DOHH2 (cell line): ENCODE measurements around the gene STPG4.

ENCODE experiments used
- H3F3A ChIP-seq: fragments of 200-600 bp; sonication (generic), shearing (Covaris generic); 2 replicates; pipeline ENCODE4 v1.6.0; 2016; ENCODE audit warnings: antibody characterized with exemption, mild to moderate bottlenecking; ENCODE audit not compliant: control insufficient read depth, insufficient read depth
- H3K27ac ChIP-seq: fragments of 200-600 bp; sonication (generic); 2 replicates; pipeline ENCODE4 v1.5.1; 2014; ENCODE audit warnings: low read depth, mild to moderate bottlenecking, low read length, moderate library complexity
- H3K27me3 ChIP-seq: fragments of 200-600 bp; sonication (generic); 2 replicates; pipeline ENCODE4 v1.6.1; 2014; ENCODE audit warnings: mild to moderate bottlenecking, low read length, mixed read lengths; ENCODE audit not compliant: control insufficient read depth
- H3K36me3 ChIP-seq: fragments of 200-600 bp; sonication (generic); 2 replicates; pipeline ENCODE4 v1.6.1; 2014; ENCODE audit warnings: mild to moderate bottlenecking, low read length, moderate library complexity, mixed read lengths; ENCODE audit not compliant: control insufficient read depth
- H3K4me1 ChIP-seq: fragments of 200-600 bp; sonication (generic); 2 replicates; pipeline ENCODE4 v1.6.1; 2014; ENCODE audit warnings: mild to moderate bottlenecking, low read length, mixed read lengths; ENCODE audit not compliant: control insufficient read depth
- H3K4me2 ChIP-seq: fragments of 200-600 bp; sonication (generic); 2 replicates; pipeline ENCODE4 v1.6.0; 2014; ENCODE audit warnings: mild to moderate bottlenecking, low read length, moderate library complexity
- H3K4me3 ChIP-seq: fragments of 200-600 bp; sonication (generic); 2 replicates; pipeline ENCODE4 v1.5.1; 2014; ENCODE audit warnings: mild to moderate bottlenecking, low read length, mixed read lengths
- H3K79me2 ChIP-seq: fragments of 200-600 bp; sonication (generic); 2 replicates; pipeline ENCODE4 v1.6.1; 2014; ENCODE audit warnings: mild to moderate bottlenecking, low read length, mixed read lengths; ENCODE audit not compliant: control insufficient read depth
- H3K9me2 ChIP-seq: fragments of 200-600 bp; sonication (generic); replicated peaks from 2 replicates; pipeline ENCODE4 v1.6.1; 2014; ENCODE audit warnings: mild to moderate bottlenecking, low read length, mixed read lengths; ENCODE audit not compliant: control insufficient read depth
- H3K9me3 ChIP-seq: fragments of 200-600 bp; sonication (generic); 2 replicates; pipeline ENCODE4 v1.6.1; 2014; ENCODE audit warnings: antibody characterized with exemption, low read length, mixed read lengths; ENCODE audit not compliant: control insufficient read depth, insufficient read depth
- H4K20me1 ChIP-seq: fragments of 200-600 bp; sonication (generic); 2 replicates; pipeline ENCODE4 v1.6.0; 2014; ENCODE audit warnings: low read depth, mild to moderate bottlenecking, antibody characterized with exemption, low read length, moderate library complexity; ENCODE audit not compliant: control insufficient read depth, insufficient read depth
- CTCF ChIP-seq: fragments of 200-600 bp; sonication (generic); IDR thresholded peaks from one replicate; pipeline ENCODE4 v1.5.1; 2014; ENCODE audit warnings: antibody characterized with exemption, mild to moderate bottlenecking, low read depth, low read length; ENCODE audit not compliant: poor library complexity, severe bottlenecking
- EZH2phosphoT487 ChIP-seq: fragments of 200-600 bp; sonication (generic); IDR thresholded peaks from 2 replicates; pipeline ENCODE4 v1.6.1; 2017; ENCODE audit warnings: borderline replicate concordance, mild to moderate bottlenecking, antibody characterized with exemption, low read length, moderate library complexity, mixed read lengths

Gene STPG4

GRCh38 chr2:47095349-47096020, 59.6 kb downstream of the STPG4 start:
- Histone ChIP-seq H3K9me2 (no peaks in the 10 kb centered on the region), H3K4me3 (no peak overlapping the region), H4K20me1 (no peaks in the 10 kb centered on the region), H3K9me3 (no peaks in the 10 kb centered on the region), H3K4me2 (no peak overlapping the region), H3K27ac (no peak overlapping the region), H3K36me3 (no peaks in the 10 kb centered on the region), H3K79me2 (no peaks in the 10 kb centered on the region), H3K27me3 (no peaks in the 10 kb centered on the region; the same call in 1 of the 2 replicates), H3K4me1 (no peaks in the 10 kb centered on the region), H3F3A (no peaks in the 10 kb centered on the region)
- no peak for TF ChIP-seq EZH2phosphoT487
- TF ChIP-seq CTCF, result no peak

GRCh38 chr2:47094511-47095142, 60.5 kb downstream of the STPG4 start:
- Histone ChIP-seq H3K27me3 (no peaks in the 10 kb centered on the region; the same call in 1 of the 2 replicates), H3F3A (no peaks in the 10 kb centered on the region), H3K4me2 (no peak overlapping the region), H3K36me3 (no peaks in the 10 kb centered on the region), H3K9me3 (no peaks in the 10 kb centered on the region), H3K4me1 (no peaks in the 10 kb centered on the region), H4K20me1 (no peaks in the 10 kb centered on the region), H3K27ac (no peak overlapping the region), H3K79me2 (no peaks in the 10 kb centered on the region), H3K9me2 (no peaks in the 10 kb centered on the region), H3K4me3 (no peak overlapping the region)
- TF ChIP-seq EZH2phosphoT487, result no peak
- no peak for TF ChIP-seq CTCF

GRCh38 chr2:47093626-47094025, 61.5 kb downstream of the STPG4 start:
- no peaks in the 10 kb centered on the region for H4K20me1 ChIP-seq
- no peaks in the 10 kb centered on the region for H3K9me3 ChIP-seq
- no peaks in the 10 kb centered on the region; the same call in 1 of the 2 replicates for H3K27me3 ChIP-seq
- no peaks in the 10 kb centered on the region for H3K4me1 ChIP-seq
- no peak overlapping the region for H3K27ac ChIP-seq
- no peaks in the 10 kb centered on the region for H3F3A ChIP-seq
- no peaks in the 10 kb centered on the region for H3K36me3 ChIP-seq
- H3K79me2 ChIP-seq, result no peaks in the 10 kb centered on the region
- no peak overlapping the region for H3K4me3 ChIP-seq
- no peak overlapping the region for H3K4me2 ChIP-seq
- no peak for TF ChIP-seq CTCF
- no peak for TF ChIP-seq EZH2phosphoT487
- H3K9me2 ChIP-seq, result no peaks in the 10 kb centered on the region
